DND-41 (cell line): Measurements from ENCODE around the gene PMP22.

ENCODE experiments used
- CTCF ChIP-seq: IDR thresholded peaks from 2 replicates; pipeline ENCODE4 v1.5.1; 2012; ENCODE audit warnings: borderline replicate concordance, low read length, moderate library complexity, mild to moderate bottlenecking; ENCODE audit not compliant: poor library complexity, severe bottlenecking; ENCODE audit errors: extremely low read depth
- EZH2 ChIP-seq: IDR thresholded peaks from 3 replicates; pipeline ENCODE4 v1.6.1; 2012; ENCODE audit warnings: borderline replicate concordance, low read depth, mild to moderate bottlenecking, moderate library complexity, low read length, inconsistent platforms; ENCODE audit not compliant: severe bottlenecking

DNA sequence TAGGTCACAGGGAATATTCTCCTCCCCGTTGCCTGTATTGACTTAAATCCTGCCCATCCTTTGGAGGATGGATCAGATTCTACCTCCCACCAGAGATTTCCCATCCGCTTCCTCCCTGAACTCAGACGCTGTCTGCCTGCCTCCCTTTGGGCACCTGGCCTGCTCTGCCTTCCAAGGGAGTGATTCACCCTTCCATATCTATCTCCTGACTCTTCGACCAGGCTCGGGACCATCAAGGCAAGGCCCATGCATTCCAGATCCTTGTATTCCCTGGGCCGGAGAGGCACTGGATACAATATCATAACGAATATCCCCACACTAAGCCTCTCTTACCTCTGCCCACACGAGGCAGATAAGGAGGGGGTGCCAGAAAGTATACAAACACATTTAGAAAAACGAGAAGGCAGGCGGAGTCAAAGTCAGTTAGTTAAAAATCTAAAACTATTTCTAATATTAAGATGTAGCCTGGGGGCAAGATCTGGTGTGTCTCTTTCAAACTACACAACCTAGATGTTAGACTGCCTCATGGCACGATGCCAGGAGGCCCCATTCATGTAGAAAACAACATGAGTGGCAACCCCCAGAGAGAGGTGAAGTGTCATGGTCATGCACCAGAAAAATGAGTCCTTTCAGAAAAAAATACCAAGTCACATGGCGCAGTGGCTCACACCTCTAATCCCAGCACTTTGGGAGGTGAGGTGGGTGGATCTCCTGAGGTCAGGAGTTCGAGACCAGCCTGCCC, 9.2 kb downstream of the PMP22 start:
- TF ChIP-seq EZH2 (no peak), CTCF (no peak)
